GM13976 (cell line): ENCODE measurements around the gene CHI3L1.
A peak's percentile ranks its signal among the peaks of the same experiment; 100 is the strongest.

Source experiments
- DNase-seq: peaks from one replicate; pipeline ENCODE4 v3.0.0; 2012; ENCODE audit warnings: low spot score
- CTCF ChIP-seq: IDR thresholded peaks from 2 replicates; pipeline ENCODE4 v1.5.1; 2012; ENCODE audit warnings: borderline replicate concordance, mild to moderate bottlenecking; ENCODE audit not compliant: insufficient read depth; ENCODE audit errors: extremely low read depth, missing control alignments, control extremely low read depth
- in situ Hi-C: fragments of 300-500 bp; cut with MboI; formaldehyde crosslinking; loops from one replicate; pipeline ENCODE4 v1.12.0; 2022; ENCODE audit warnings: low sequenced_read_pairs, mixed read lengths, inconsistent platforms; ENCODE audit not compliant: unreplicated experiment

The CHI3L1 gene

DNA sequence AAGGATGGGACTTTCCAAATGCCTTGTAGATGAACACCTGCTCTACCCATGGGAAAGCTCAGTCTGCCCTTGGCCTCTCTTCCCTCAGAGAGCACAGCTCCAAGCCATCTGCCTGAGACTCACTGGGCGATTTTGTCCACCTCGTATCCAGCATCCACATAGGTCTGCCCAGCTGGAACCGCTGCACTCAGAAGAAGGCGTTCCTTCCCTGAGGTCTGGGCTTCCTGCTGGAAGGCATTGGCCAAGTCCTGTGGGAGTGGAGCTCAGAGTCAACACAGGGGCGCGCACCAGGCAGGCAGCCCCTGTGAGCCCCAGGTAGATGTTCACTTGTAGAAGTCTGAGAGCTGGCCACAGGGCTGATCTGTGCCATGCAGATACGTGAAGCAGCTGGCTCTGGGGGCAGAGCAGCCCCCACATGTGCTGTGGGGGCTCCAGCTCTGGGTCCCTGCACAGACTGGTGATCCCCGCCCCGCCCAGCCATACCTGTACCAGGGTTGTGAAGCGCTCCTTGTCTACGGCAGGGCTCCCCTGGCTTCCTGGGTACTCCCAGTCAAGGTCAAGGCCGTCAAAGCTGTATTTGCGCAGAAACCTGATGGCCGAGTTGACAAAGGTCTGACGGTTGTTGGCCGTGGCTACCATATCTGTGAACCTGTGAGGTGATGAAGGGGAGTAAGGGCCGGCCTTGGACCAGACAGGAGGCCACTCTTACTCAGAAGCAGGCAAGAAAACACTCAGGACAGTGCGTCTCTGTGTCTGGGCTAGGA is 36.7 kb upstream of the CHI3L1 start:
- in situ Hi-C loops = no loop called here
- no peak for TF ChIP-seq CTCF
- DNase-seq = no peak

DNA sequence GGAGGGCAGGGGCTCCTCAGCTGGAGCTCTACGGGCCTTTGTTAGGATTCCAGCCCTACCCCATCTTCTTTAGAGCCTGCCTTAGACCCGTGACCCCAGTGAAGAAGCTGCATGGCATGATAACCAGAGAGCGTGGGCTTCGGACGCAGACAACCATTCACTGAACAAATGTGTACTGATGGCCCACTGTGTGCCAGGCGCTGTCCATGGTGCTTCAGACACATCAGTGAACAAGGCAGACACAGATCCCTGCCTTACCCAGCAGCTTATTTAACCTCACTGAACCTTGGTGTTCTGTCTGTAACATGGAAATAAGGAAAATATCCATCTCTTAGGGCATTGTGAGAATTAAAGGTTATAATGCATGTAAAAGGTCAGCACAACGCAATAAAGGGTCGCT is 33.4 kb upstream of the CHI3L1 start:
- no peak for TF ChIP-seq CTCF
- in situ Hi-C loops = loop anchor here (5.0 kb wide), 1 partner anchor 178 kb away; no protein-coding TSS in a partner anchor
- no peak for DNase-seq

GRCh38 chr1:203219171-203219570 is 32.7 kb upstream of the CHI3L1 start:
- in situ Hi-C loops = loop anchor here (5.0 kb wide), 1 partner anchor 177 kb away; no protein-coding TSS in a partner anchor
- no peak for TF ChIP-seq CTCF
- DNase-seq = no peak

DNA sequence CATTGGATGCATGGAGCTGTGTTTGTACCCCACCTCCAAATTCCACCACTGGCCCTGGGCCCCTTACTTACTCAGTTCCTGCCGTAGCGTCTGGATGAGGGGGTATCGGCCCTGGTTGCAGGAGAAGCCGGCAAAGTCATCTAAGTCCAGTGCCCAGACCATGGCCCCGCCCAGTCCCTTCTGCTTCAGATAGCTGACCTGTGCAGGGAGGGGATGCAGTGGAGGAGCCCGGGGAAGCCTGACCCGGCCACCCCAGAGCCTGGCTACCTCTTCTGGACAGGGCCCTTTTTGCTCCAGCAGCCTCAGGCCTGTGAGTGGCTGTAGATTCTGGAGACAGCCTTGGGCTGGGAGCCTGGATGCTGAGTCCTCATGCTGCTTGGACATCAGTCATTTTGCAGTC is 31.2 kb upstream of the CHI3L1 start:
- DNase-seq = no peak
- no peak for TF ChIP-seq CTCF
- in situ Hi-C loops = loop anchor here (5.0 kb wide), 1 partner anchor 175 kb away; no protein-coding TSS in a partner anchor

- in situ Hi-C loops = loop anchor here (5.0 kb wide), 1 partner anchor 175 kb away; no protein-coding TSS in a partner anchor
- no peak for DNase-seq
- TF ChIP-seq CTCF = no peak
Measured at GRCh38 chr1:203217139-203217655, 30.7 kb upstream of the CHI3L1 start.

DNA sequence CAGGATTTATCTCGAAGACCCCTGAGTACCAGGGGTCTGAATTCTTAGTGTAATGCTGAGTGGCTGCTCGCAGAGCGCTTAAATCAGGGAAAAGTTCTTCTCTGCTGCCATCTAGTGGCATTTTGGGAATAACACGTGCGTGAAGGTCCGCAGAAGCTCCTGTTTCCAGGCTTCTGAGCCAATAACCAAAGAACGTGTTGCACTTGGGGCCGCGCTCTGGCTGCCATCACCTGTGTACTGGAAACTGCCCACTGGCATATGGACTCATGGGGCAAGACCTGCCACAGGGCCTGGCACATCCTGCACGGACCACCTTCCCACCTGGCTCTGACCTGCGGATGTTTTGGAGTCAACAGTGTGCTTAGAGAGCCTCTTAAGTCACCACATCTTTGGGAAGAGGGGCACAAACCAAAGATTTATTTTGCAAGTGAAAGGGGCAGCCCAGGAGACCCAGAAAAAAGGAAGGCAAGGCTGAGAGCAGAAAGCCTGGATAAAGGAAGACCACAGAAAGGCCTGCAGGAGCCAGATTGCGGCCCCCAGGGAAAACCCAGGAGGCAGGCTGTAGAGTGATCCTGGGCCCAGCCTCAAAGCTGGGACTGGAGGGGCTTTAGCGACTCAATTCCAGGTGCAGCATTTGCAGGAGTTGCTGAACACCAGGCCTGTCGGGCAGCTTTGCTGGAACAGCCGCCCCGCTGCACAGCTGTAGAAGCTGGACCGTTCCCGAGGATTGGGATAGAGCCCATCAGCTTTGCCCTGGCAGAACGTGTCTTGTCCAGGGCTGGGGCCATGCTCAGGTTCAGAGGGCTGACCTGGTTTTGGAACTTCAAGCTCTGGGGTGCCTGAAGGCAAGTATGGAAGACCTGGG is 30.0 kb upstream of the CHI3L1 start:
- peak; percentile 81 for DNase-seq
- in situ Hi-C loops = loop anchor here (5.0 kb wide), 1 partner anchor 174 kb away; no protein-coding TSS in a partner anchor
- TF ChIP-seq CTCF = peak; percentile 69
